GM12878 (cell line): ENCODE data around the gene MYOC. TPM values are rescaled to one million over a fixed set of nuclear protein-coding genes. Genes with fewer than 3 reads are reported as not detected.

Experiments used
- ATF3 ChIP-seq: IDR thresholded peaks from 2 replicates; pipeline ENCODE4 v1.6.1; 2011; ENCODE audit warnings: low read depth, mild to moderate bottlenecking, low read length, moderate library complexity, borderline replicate concordance; ENCODE audit errors: extremely low read depth
- BCL11A ChIP-seq: IDR thresholded peaks from 2 replicates; pipeline ENCODE4 v1.6.1; 2011; ENCODE audit warnings: low read depth, low read length
- HDAC2 ChIP-seq: fragments of 200-600 bp; sonication (generic); IDR thresholded peaks from 2 replicates; pipeline ENCODE4 v1.6.1; 2017
- NR2C2 ChIP-seq: IDR thresholded peaks from 2 replicates; pipeline ENCODE4 v1.6.1; 2011; ENCODE audit warnings: borderline replicate concordance, low read depth; ENCODE audit not compliant: control insufficient read depth, insufficient read length
- RAD21 ChIP-seq: IDR thresholded peaks from 2 replicates; pipeline ENCODE4 v1.6.1; 2011; ENCODE audit warnings: mild to moderate bottlenecking, low read depth, low read length, moderate library complexity; ENCODE audit not compliant: insufficient read depth
- SIX5 ChIP-seq: IDR thresholded peaks from 2 replicates; pipeline ENCODE4 v1.6.1; 2011; ENCODE audit warnings: mild to moderate bottlenecking, low read depth, low read length, moderate library complexity; ENCODE audit not compliant: severe bottlenecking
- SMARCA5 ChIP-seq: fragments of 450-650 bp; IDR thresholded peaks from 2 replicates; pipeline ENCODE4 v1.6.1; 2017; ENCODE audit warnings: mild to moderate bottlenecking
- STAT1 ChIP-seq: fragments of 450-650 bp; conservative IDR thresholded peaks from 2 replicates; pipeline ENCODE4 v1.6.1; 2014; ENCODE audit warnings: antibody characterized with exemption, mild to moderate bottlenecking
- WRNIP1 ChIP-seq: IDR thresholded peaks from 2 replicates; pipeline ENCODE4 v1.6.1; 2011; ENCODE audit warnings: low read depth, low read length, improper control_type of control experiment, borderline replicate concordance
- YBX1 ChIP-seq: fragments of 450-650 bp; IDR thresholded peaks from 2 replicates; pipeline ENCODE4 v1.6.1; 2016; ENCODE audit warnings: antibody characterized with exemption
- ZBTB40 ChIP-seq: fragments of 450-650 bp; IDR thresholded peaks from 2 replicates; pipeline ENCODE4 v1.6.1; 2016; ENCODE audit warnings: mild to moderate bottlenecking, moderate library complexity, borderline replicate concordance
- polyA plus RNA-seq, 11 experiments: library from polyadenylated mRNA; depleted of rRNA in 4 of 11; unstranded in 6 of 11; stranded (reverse) in 5 of 11; fragments of >200 nt; fragmentation: Nextera tagmentation in 4 of 11; fragmentation: Illumina TruSeq in 1 of 11; extraction: Ambion mirVana in 4 of 11; extraction: Trizol in 1 of 11; gene quantifications; 1 replicate in 1 of 11; 2 replicates in 10 of 11; pipeline versions ENCODE4 v1.2.1 to v1.2.3, GENCODE V29; 2011 to 2016; ENCODE audit warnings: inconsistent platforms in 2 of 11, missing spikeins in 2 of 11, low read depth in 1 of 11
- total RNA-seq, 4 experiments: library from RNA; depleted of rRNA in 3 of 4; stranded (reverse); fragments of >200 nt in 3 of 4; fragmentation: Illumina TruSeq in 1 of 4; extraction: Trizol in 1 of 4; gene quantifications; 2 replicates each; pipeline versions ENCODE4 v1.2.1 to v1.2.3, GENCODE V29; 2013 to 2021

Gene MYOC
- total and polyA plus RNA-seq, 10 of the 15 experiments (the other 5 are each of a cell fraction or from before 2014, with no cell fraction given): not detected

DNA sequence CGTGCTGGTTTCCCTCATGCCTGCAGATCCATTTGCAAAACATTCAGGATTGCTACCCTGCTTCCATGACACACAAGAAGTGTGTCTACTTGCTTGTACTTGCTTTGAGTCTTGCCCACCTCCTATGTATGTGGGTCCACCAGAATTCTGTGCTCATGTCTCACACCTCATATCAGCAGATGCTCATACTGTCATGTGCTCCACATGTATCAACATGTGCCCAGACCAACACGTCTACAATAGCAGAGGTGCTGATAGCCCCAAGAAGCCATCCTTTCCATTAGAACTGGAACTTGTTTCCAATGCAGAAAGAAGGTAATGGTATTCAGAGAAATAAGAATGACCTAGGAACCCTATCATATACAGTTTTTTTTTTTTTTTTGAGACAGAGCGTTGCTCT lies 27.9 kb upstream of the MYOC start (continued):
- TF ChIP-seq ZBTB40 (no peak), STAT1 (no peak), BCL11A (no peak), SIX5 (no peak), NR2C2 (no peak), RAD21 (no peak), WRNIP1 (no peak), HDAC2 (no peak), ATF3 (no peak), YBX1 (no peak), SMARCA5 (no peak)
- TF ChIP-seq, all 136 proteins: peak for 0
